Esophagus squamous epithelium (tissue), 5 donors: ENCODE measurements around the gene MAX. TPM values are rescaled to one million over a fixed set of nuclear protein-coding genes. Genes with fewer than 3 reads are reported as not detected.
A peak's percentile ranks its signal among the peaks of the same experiment; 100 is the strongest.

Experiments
- DNase-seq: peaks from one replicate; lab custom pipeline; 2025; lab: John Stamatoyannopoulos, UW
- H3K27ac ChIP-seq, 4 donors: fragments of 200-600 bp; sonication (generic); one replicate each; pipeline ENCODE4 v1.5.1; 2016 to 2019; ENCODE audit warnings: mild to moderate bottlenecking in 1 of 4
- H3K27me3 ChIP-seq, 4 donors: fragments of 200-600 bp; sonication (generic); 1 replicate in 3 of 4; 2 replicates in 1 of 4; pipeline versions ENCODE4 v1.5.1 to v1.6.0; 2017 to 2021; ENCODE audit warnings: antibody characterized with exemption in 1 of 4
- H3K36me3 ChIP-seq, 3 donors: fragments of 200-600 bp; sonication (generic); one replicate each; pipeline ENCODE4 v1.5.1; 2016 to 2019
- H3K4me1 ChIP-seq, 3 donors: fragments of 200-600 bp; sonication (generic); one replicate each; pipeline ENCODE4 v1.5.1; 2017 to 2019
- H3K4me3 ChIP-seq, 4 donors: fragments of 200-600 bp; sonication (generic); 1 replicate in 3 of 4; 2 replicates in 1 of 4; pipeline ENCODE4 v1.5.1; 2016 to 2019; ENCODE audit warnings: mild to moderate bottlenecking in 2 of 4, moderate library complexity in 1 of 4
- H3K9me3 ChIP-seq, 3 donors: fragments of 200-600 bp; sonication (generic); one replicate each; pipeline ENCODE4 v1.5.1; 2016 to 2019
- CTCF ChIP-seq, 6 experiments: fragments of 450-650 bp in 4 of 6; fragments of 200-600 bp in 2 of 6; sonication (generic) in 2 of 6; IDR thresholded peaks; one replicate each; pipeline ENCODE4 v1.5.1; 2016 to 2019; ENCODE audit warnings: antibody characterized with exemption in 6 of 6, mild to moderate bottlenecking in 4 of 6, moderate library complexity in 4 of 6
- POLR2A ChIP-seq, 4 donors: fragments of 450-650 bp; IDR thresholded peaks; one replicate each; pipeline ENCODE4 v1.6.1; 2017; ENCODE audit warnings: antibody characterized with exemption in 4 of 4, mild to moderate bottlenecking in 4 of 4, moderate library complexity in 3 of 4
- WGBS, 2 donors: methylation state at CpG; one replicate each; pipeline ENCODE4 v1.1.5; 2018; 5-methylcytosine and 5-hydroxymethylcytosine counted together
- intact Hi-C: fragments of 100-400 bp; cut with DNase I; formaldehyde crosslinking; loops from one replicate; pipeline ENCODE4 v1.15.0; 2022
- total RNA-seq, 4 donors: library from RNA; depleted of rRNA; stranded (reverse); fragments of >200 nt; gene quantifications; one replicate each; pipeline ENCODE4 v1.1.0, GENCODE V29; 2016
- donor health status: DM: yes; HTN: yes; CAD: no.

The MAX gene
- total RNA-seq, 4 donors from 2014 or later: 45.3 to 88.7 (median 46.3) TPM

DNA sequence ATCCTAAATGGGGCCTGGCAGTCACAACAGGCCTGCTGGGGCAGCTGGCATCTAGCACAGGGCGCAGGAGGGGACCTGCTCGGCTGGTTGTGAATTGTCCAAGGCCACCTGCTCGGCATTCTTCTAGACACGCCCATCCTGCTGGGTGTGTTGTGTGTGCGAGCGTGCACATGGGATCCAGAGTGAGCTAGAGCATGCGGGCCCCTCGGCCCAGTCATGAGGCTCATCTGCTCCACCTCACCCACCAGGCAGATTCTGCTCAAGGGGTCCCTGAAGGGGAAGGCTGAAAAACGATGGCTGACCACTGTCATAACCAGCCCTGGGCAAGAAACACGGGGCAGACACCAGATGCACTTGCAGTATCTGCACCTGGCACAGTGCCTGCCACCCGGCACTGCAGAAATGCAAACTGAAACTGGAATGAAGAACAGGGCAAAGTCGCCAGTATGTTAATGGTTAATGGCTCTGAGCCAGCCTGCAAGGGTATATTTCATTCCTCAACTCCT is 31.8 kb downstream of the MAX start:
- no peak for TF ChIP-seq POLR2A (IDR thresholded peaks at IDR 0.05)
- no peak for TF ChIP-seq CTCF (IDR thresholded peaks at IDR 0.05)
- intact Hi-C loops: no loop called here
- WGBS, 2 donors: 19 to 34% methylated on average over 7 to 8 of the region's 12 CpGs
- no peak for DNase-seq
- H3K27ac ChIP-seq: peak overlapping the region; percentile 63 to 91 (median 76)
- no peaks in the 10 kb centered on the region for H3K9me3 ChIP-seq
- H3K4me1 ChIP-seq: peaks cover 53 to 96% (median 57%) of the 10 kb centered on the region in 3 donors
- peaks cover 0 to 48% (median 9%) of the 10 kb centered on the region in 3 donors for H3K36me3 ChIP-seq
- peak overlapping the region in 2 of 4 donors; percentile 12 to 41 for H3K4me3 ChIP-seq
- H3K27me3 ChIP-seq: no peaks in the 10 kb centered on the region

- Histone ChIP-seq H3K4me3 (peak overlapping the region in 1 of 4 donors; percentile 12), H3K27ac (peak overlapping the region; percentile 68 to 91 (median 77)), H3K27me3 (no peaks in the 10 kb centered on the region), H3K9me3 (no peaks in the 10 kb centered on the region), H3K36me3 (peaks cover 0 to 49% (median 8%) of the 10 kb centered on the region in 3 donors), H3K4me1 (peaks cover 51 to 96% (median 52%) of the 10 kb centered on the region in 3 donors)
- DNase-seq: no peak
- 27 to 60% methylated on average over 1 to 2 of the region's 5 CpGs for WGBS, 2 donors
- intact Hi-C loops: no loop called here
- TF ChIP-seq POLR2A (IDR thresholded peaks at IDR 0.05): no peak
- no peak for TF ChIP-seq CTCF (IDR thresholded peaks at IDR 0.05)
Measured at GRCh38 chr14:65069874-65070413, 32.4 kb downstream of the MAX start.

DNA sequence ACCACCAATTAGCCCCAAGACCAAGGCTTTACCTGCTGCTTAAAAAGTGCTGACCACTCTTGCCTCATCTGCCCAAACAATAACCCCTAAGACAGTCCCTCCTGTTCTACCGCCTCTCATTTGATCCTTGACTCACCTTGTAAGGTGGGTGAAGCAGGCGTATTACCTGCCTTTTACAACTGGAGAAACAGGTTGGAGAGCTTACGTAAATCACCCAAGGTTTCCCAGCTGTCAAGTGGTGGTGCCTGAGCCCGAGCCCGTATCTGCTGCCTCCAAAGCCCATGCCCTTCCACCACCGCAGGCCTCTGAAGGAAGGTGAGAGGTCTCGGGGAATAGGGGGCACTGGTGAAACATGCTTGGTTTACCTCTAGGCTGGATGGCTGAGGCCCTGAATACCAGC is 36.6 kb downstream of the MAX start:
- peaks cover 18 to 74% (median 23%) of the 10 kb centered on the region in 3 donors for H3K4me1 ChIP-seq
- no peaks in the 10 kb centered on the region for H3K27me3 ChIP-seq
- H3K36me3 ChIP-seq: peaks cover 0 to 76% (median 24%) of the 10 kb centered on the region in 3 donors
- intact Hi-C loops: no loop called here
- peak overlapping the region; percentile 68 to 91 (median 84) for H3K27ac ChIP-seq
- TF ChIP-seq CTCF (IDR thresholded peaks at IDR 0.05) (no peak), POLR2A (IDR thresholded peaks at IDR 0.05) (no peak)
- 65 to 81% methylated on average over 7 of the region's 7 CpGs for WGBS, 2 donors
- H3K9me3 ChIP-seq: no peaks in the 10 kb centered on the region
- no peak overlapping the region for H3K4me3 ChIP-seq
- DNase-seq: no peak

DNA sequence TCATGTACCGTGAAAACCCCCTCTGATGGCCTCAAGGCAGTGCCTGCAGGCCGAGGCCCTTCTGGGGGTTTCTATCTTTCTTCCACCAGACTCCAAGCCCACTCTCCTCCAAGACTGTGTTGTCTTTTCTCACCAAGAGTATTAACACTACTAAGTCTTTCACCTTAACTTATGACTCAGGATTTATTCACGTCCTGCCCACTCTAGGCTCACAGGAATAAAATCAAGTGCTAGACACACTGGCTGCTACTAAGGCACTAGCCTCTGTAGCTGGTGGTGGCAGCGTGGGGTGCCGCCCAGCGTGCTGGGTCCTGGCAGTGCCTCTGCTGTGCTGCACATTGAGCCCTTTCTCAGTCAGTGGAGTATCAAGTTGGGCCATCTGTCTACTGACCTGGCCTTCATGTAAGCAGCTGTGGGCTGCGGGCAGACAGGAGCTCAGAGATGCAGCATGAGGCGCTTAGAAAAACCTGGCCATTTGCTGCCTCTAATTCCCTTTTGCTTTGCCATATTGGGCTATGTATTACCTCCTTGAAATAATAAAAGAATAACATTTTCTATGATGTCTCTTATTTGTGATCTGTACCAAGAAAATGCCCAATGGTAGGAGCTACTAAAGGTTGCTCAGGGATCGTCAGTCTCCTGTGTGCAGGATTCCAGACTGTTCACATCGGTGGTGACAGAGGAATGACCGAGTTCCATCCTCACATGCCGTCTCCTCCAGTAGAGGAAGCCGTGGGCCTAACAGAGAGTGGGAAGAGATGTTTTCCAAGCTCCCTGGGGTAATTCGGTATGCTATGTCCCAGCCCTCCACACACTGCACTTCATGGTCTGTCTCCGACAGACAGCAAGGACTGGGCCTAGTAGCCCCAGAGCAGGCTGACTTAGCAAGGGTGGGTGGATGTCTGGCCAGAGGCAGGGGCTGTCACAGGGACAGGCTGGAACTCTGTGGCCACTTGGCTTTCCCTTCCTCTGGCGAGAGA is 39.9 kb downstream of the MAX start:
- TF ChIP-seq CTCF (IDR thresholded peaks at IDR 0.05): no peak
- no peak for TF ChIP-seq POLR2A (IDR thresholded peaks at IDR 0.05)
- WGBS, 2 donors: 87 to 88% methylated on average over 11 to 13 of the region's 16 CpGs
- DNase-seq: no peak
- Histone ChIP-seq H3K4me3 (no peak overlapping the region), H3K4me1 (peaks cover 0 to 41% (median 4%) of the 10 kb centered on the region in 3 donors), H3K27ac (peak overlapping the region in 2 of 4 donors; percentile 20 to 36), H3K27me3 (no peaks in the 10 kb centered on the region), H3K9me3 (no peaks in the 10 kb centered on the region), H3K36me3 (peaks cover 0 to 89% (median 16%) of the 10 kb centered on the region in 3 donors)
- intact Hi-C loops: no loop called here
